ENCODE data around the gene FLVCR2. TPM values are rescaled to one million over a fixed set of nuclear protein-coding genes. Genes with fewer than 3 reads are reported as not detected.

The FLVCR2 gene
- total RNA-seq, 1 donor from 2014 or later: 0.75 TPM

- no peak overlapping the region for H3K4me3 ChIP-seq (ENCODE audit: low read depth, low read length)
- no peak for TF ChIP-seq CTCF (conservative IDR thresholded peaks at IDR 0.05; ENCODE audit: low read depth, low read length)
- DNase-seq (ENCODE audit: low read depth): no peak
Measured at GRCh38 chr14:75610834-75611233, 32.4 kb downstream of the FLVCR2 start.

GRCh38 chr14:75612157-75612556, 33.7 kb downstream of the FLVCR2 start:
- TF ChIP-seq CTCF (conservative IDR thresholded peaks at IDR 0.05; ENCODE audit: low read depth, low read length): no peak
- H3K4me3 ChIP-seq (ENCODE audit: low read depth, low read length): no peak overlapping the region
- no peak for DNase-seq (ENCODE audit: low read depth)

GRCh38 chr14:75614179-75614578, 35.8 kb downstream of the FLVCR2 start:
- no peak for TF ChIP-seq CTCF (conservative IDR thresholded peaks at IDR 0.05; ENCODE audit: low read depth, low read length)
- DNase-seq (ENCODE audit: low read depth): no peak
- no peak overlapping the region for H3K4me3 ChIP-seq (ENCODE audit: low read depth, low read length)

GRCh38 chr14:75615200-75615599, 36.8 kb downstream of the FLVCR2 start:
- no peak for TF ChIP-seq CTCF (conservative IDR thresholded peaks at IDR 0.05; ENCODE audit: low read depth, low read length)
- no peak overlapping the region for H3K4me3 ChIP-seq (ENCODE audit: low read depth, low read length)

GRCh38 chr14:75619548-75619947, 41.1 kb downstream of the FLVCR2 start:
- H3K4me3 ChIP-seq (ENCODE audit: low read depth, low read length): no peak overlapping the region
- no peak for DNase-seq (ENCODE audit: low read depth)
- TF ChIP-seq CTCF (conservative IDR thresholded peaks at IDR 0.05; ENCODE audit: low read depth, low read length): no peak

More at GRCh38 chr14:75615200-75615599, 36.8 kb downstream of the FLVCR2 start:
- DNase-seq (ENCODE audit: low read depth): no peak

- DNase-seq (ENCODE audit: low read depth): no peak
- no peak for TF ChIP-seq CTCF (conservative IDR thresholded peaks at IDR 0.05; ENCODE audit: low read depth, low read length)
- H3K4me3 ChIP-seq (ENCODE audit: low read depth, low read length): no peak overlapping the region
Measured at GRCh38 chr14:75625034-75625433, 46.6 kb downstream of the FLVCR2 start.

- H3K4me3 ChIP-seq (ENCODE audit: low read depth, low read length): no peak overlapping the region
- no peak for DNase-seq (ENCODE audit: low read depth)
- TF ChIP-seq CTCF (conservative IDR thresholded peaks at IDR 0.05; ENCODE audit: low read depth, low read length): no peak
Measured at GRCh38 chr14:75626396-75626795, 48.0 kb downstream of the FLVCR2 start.
